DND-41 (cell line): ENCODE data around the gene GPR37L1.

Experiments
- EZH2 ChIP-seq: IDR thresholded peaks from 3 replicates; pipeline ENCODE4 v1.6.1; 2012; ENCODE audit warnings: borderline replicate concordance, low read depth, mild to moderate bottlenecking, moderate library complexity, low read length, inconsistent platforms; ENCODE audit not compliant: severe bottlenecking
- TF ChIP-seq, protein P1 (sequence below): IDR thresholded peaks from 2 replicates; pipeline ENCODE4 v1.5.1; 2012; ENCODE audit warnings: borderline replicate concordance, low read length, moderate library complexity, mild to moderate bottlenecking; ENCODE audit not compliant: poor library complexity, severe bottlenecking; ENCODE audit errors: extremely low read depth

DNA sequence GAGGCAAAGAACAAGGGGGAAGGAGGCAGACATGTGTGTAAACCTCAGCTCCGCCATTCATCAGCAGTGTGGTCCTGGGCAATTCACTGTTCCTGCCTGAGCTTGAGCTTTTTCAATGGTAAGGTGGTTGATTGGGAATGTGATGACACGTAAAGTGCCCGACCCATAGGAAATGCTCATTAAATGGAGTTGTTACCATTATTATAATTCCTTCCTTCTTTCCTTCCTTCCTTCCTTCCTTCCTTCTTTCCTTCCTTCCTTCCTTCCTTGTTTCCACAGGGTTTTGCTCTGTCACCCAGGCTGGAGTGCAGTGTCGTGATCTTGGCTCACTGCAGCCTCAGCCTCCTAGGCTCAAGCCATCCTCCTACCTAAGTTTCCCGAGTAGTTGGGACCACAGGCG, 4.3 kb downstream of the GPR37L1 start:
- TF ChIP-seq EZH2: no peak
- TF ChIP-seq, protein P1, sequence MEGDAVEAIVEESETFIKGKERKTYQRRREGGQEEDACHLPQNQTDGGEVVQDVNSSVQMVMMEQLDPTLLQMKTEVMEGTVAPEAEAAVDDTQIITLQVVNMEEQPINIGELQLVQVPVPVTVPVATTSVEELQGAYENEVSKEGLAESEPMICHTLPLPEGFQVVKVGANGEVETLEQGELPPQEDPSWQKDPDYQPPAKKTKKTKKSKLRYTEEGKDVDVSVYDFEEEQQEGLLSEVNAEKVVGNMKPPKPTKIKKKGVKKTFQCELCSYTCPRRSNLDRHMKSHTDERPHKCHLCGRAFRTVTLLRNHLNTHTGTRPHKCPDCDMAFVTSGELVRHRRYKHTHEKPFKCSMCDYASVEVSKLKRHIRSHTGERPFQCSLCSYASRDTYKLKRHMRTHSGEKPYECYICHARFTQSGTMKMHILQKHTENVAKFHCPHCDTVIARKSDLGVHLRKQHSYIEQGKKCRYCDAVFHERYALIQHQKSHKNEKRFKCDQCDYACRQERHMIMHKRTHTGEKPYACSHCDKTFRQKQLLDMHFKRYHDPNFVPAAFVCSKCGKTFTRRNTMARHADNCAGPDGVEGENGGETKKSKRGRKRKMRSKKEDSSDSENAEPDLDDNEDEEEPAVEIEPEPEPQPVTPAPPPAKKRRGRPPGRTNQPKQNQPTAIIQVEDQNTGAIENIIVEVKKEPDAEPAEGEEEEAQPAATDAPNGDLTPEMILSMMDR: no peak
